SK-N-SH (cell line): ENCODE results near the gene KLHL17. TPM values are rescaled to one million over a fixed set of nuclear protein-coding genes. Genes with fewer than 3 reads are reported as not detected.
A peak's percentile ranks its signal among the peaks of the same experiment; 100 is the strongest.

Experiments
- CTCF ChIA-PET: fragments of 300-600, 350-600 bp; formaldehyde crosslinking; extraction: SDS; loops from one replicate; lab custom pipeline; 2021; lab: Yijun Ruan, JAX
- POLR2A ChIA-PET: fragments of 350-600 bp; sonication (Branson Sonifier 250); formaldehyde crosslinking; extraction: SDS; loops from one replicate; lab custom pipeline; 2020; ENCODE audit warnings: antibody characterized with exemption, inconsistent platforms; lab: Yijun Ruan, JAX
- DNase-seq: peaks from one replicate; pipeline ENCODE4 v3.0.0; 2012
- H2AFZ ChIP-seq: fragments of 200-600 bp; sonication (generic); 2 replicates; pipeline ENCODE4 v1.8.1; 2016; ENCODE audit warnings: antibody characterized with exemption, mild to moderate bottlenecking, low read depth
- H3F3A ChIP-seq: fragments of 200-600 bp; sonication (generic); replicated peaks from 2 replicates; pipeline ENCODE3; 2016; ENCODE audit warnings: antibody characterized with exemption, mild to moderate bottlenecking; ENCODE audit not compliant: insufficient read depth
- H3K27ac ChIP-seq, 2 experiments: fragments of 200-500 bp in 1 of 2; fragments of 200-600 bp in 1 of 2; sonication (Bioruptor generic) in 1 of 2; sonication (generic), shearing (Covaris generic) in 1 of 2; 2 replicates each; pipeline versions ENCODE4 v1.5.1 to v1.6.1; 2014 to 2016; ENCODE audit warnings: low read depth in 2 of 2, inconsistent platforms in 1 of 2, low read length in 1 of 2, mild to moderate bottlenecking in 1 of 2, mixed read lengths in 1 of 2
- H3K27me3 ChIP-seq: fragments of 200-600 bp; sonication (generic), shearing (Covaris generic); 2 replicates; pipeline ENCODE4 v1.6.1; 2016; ENCODE audit warnings: mixed run types; ENCODE audit not compliant: insufficient read depth
- H3K36me3 ChIP-seq, 2 experiments: fragments of 200-500 bp in 1 of 2; fragments of 200-600 bp in 1 of 2; sonication (Bioruptor generic) in 1 of 2; sonication (generic) in 1 of 2; replicated peaks in 1 of 2; 2 replicates each; pipeline versions ENCODE3 to v1.5.1; 2014 to 2016; ENCODE audit warnings: low read length in 1 of 2, mild to moderate bottlenecking in 1 of 2; ENCODE audit not compliant: insufficient read depth in 2 of 2, control insufficient read depth in 1 of 2
- H3K4me1 ChIP-seq, 2 experiments: fragments of 200-500 bp in 1 of 2; fragments of 200-600 bp in 1 of 2; sonication (Bioruptor generic) in 1 of 2; sonication (generic), shearing (Covaris generic) in 1 of 2; 2 replicates each; pipeline versions ENCODE4 v1.5.1 to v1.6.1; 2014 to 2016; ENCODE audit warnings: low read depth in 1 of 2, low read length in 1 of 2, mixed run types in 1 of 2; ENCODE audit not compliant: insufficient read depth in 2 of 2, control insufficient read depth in 1 of 2
- H3K4me2 ChIP-seq: fragments of 200-600 bp; sonication (generic), shearing (Covaris generic); 2 replicates; pipeline ENCODE4 v1.6.1; 2017; ENCODE audit warnings: mixed run types
- H3K4me3 ChIP-seq, 2 experiments: fragments of 200-500 bp in 1 of 2; fragments of 200-600 bp in 1 of 2; sonication (Bioruptor generic) in 1 of 2; sonication (generic), shearing (Covaris generic) in 1 of 2; 2 replicates each; pipeline versions ENCODE4 v1.5.1 to v1.8.1; 2014 to 2016; ENCODE audit warnings: low read depth in 2 of 2, inconsistent platforms in 1 of 2, low read length in 1 of 2, mild to moderate bottlenecking in 1 of 2, mixed read lengths in 1 of 2, moderate library complexity in 1 of 2
- H3K79me2 ChIP-seq: fragments of 200-600 bp; sonication (generic); 2 replicates; pipeline ENCODE4 v1.8.1; 2017; ENCODE audit warnings: mild to moderate bottlenecking; ENCODE audit not compliant: insufficient read depth
- H3K9ac ChIP-seq: fragments of 200-600 bp; sonication (generic); 2 replicates; pipeline ENCODE4 v1.6.1; 2017; ENCODE audit warnings: mixed run types
- H3K9me2 ChIP-seq: fragments of 200-600 bp; sonication (generic); 2 replicates; pipeline ENCODE4 v1.6.1; 2017; ENCODE audit warnings: mixed run types
- H3K9me3 ChIP-seq: fragments of 200-600 bp; sonication (generic); 2 replicates; pipeline ENCODE4 v1.6.1; 2017; ENCODE audit warnings: mixed run types, mild to moderate bottlenecking, moderate library complexity
- H4K20me1 ChIP-seq: fragments of 200-600 bp; sonication (generic); 2 replicates; pipeline ENCODE4 v1.6.1; 2017; ENCODE audit warnings: mild to moderate bottlenecking, mixed run types; ENCODE audit not compliant: insufficient read depth
- CHD2 ChIP-seq: fragments of 150-350 bp; IDR thresholded peaks from 2 replicates; pipeline ENCODE4 v1.6.1; 2018; ENCODE audit warnings: low read length; ENCODE audit not compliant: partially characterized antibody
- ELF1 ChIP-seq: IDR thresholded peaks from 2 replicates; pipeline ENCODE4 v1.4.0; 2012
- FOSL2 ChIP-seq: IDR thresholded peaks from 2 replicates; pipeline ENCODE4 v1.4.0; 2012; ENCODE audit warnings: low read depth, mild to moderate bottlenecking, moderate library complexity, borderline replicate concordance
- FOXJ3 ChIP-seq: sonication (generic); formaldehyde crosslinking; IDR thresholded peaks from 2 replicates; pipeline ENCODE4 v1.5.1; 2020; ENCODE audit warnings: mild to moderate bottlenecking, missing genetic modification reagents
- MXI1 ChIP-seq: IDR thresholded peaks from 2 replicates; pipeline ENCODE4 v1.6.1; 2012; ENCODE audit warnings: mild to moderate bottlenecking, low read depth, low read length, improper control_type of control experiment
- PBX3 ChIP-seq: IDR thresholded peaks from 2 replicates; pipeline ENCODE4; 2012
- RCOR1 ChIP-seq: fragments of 150-350 bp; IDR thresholded peaks from 2 replicates; pipeline ENCODE4 v1.6.1; 2017; ENCODE audit warnings: antibody characterized with exemption, low read length
- ZBTB33 ChIP-seq: IDR thresholded peaks from 2 replicates; pipeline ENCODE4 v1.4.0; 2012; ENCODE audit warnings: low read depth, borderline replicate concordance
- WGBS: methylation state at CpG from one replicate; pipeline ENCODE4 v1.1.6; 2017; ENCODE audit warnings: low lambda C conversion rate; 5-methylcytosine and 5-hydroxymethylcytosine counted together
- polyA plus RNA-seq, 3 experiments: library from polyadenylated mRNA; depleted of rRNA; stranded (reverse); fragments of >200 nt; gene quantifications; 2 replicates each; pipeline ENCODE4 v1.2.3, GENCODE V29; 2012
- TF ChIP-seq, protein P1 (sequence below): IDR thresholded peaks from 2 replicates; pipeline ENCODE4 v1.6.1; 2012; ENCODE audit warnings: mild to moderate bottlenecking, low read depth, low read length, moderate library complexity

KLHL17 gene
- polyA plus RNA-seq, 1 of the 3 experiments (the other 2 are of a cell fraction): 27.3 TPM

- no peaks in the 10 kb centered on the region for H3K36me3 ChIP-seq
- no peak overlapping the region for H3K9ac ChIP-seq
- H3K9me3 ChIP-seq: no peaks in the 10 kb centered on the region
- no peaks in the 10 kb centered on the region for H3K79me2 ChIP-seq
- 33% methylated on average over 3 of the region's 7 CpGs for WGBS
- H3K27me3 ChIP-seq: peaks cover 11% of the 10 kb centered on the region; the same call in 1 of the 2 replicates
- no peaks in the 10 kb centered on the region for H3F3A ChIP-seq
- H2AFZ ChIP-seq: no peak overlapping the region
- no peaks in the 10 kb centered on the region for H4K20me1 ChIP-seq
- no peaks in the 10 kb centered on the region for H3K9me2 ChIP-seq
- no peak overlapping the region for H3K4me2 ChIP-seq
- POLR2A ChIA-PET: interaction anchor here (0.7 to 1.6 kb wide), 4 partner anchors 10 to 170 kb away, joined by 3 to 5 read pairs (median 3); no protein-coding TSS in a partner anchor
- CTCF ChIA-PET: interaction anchor here (1.3 to 5.8 kb wide), 9 partner anchors 11 to 99 kb away, joined by 4 to 44 read pairs (median 23); partner anchors contain the start of genes ISG15 and NOC2L
- H3K4me3 ChIP-seq: peak overlapping the region in 1 of 2 experiments; percentile 0; a peak in 1 of 4 replicates
- TF ChIP-seq CHD2: peak; percentile 23
- TF ChIP-seq, protein P1, sequence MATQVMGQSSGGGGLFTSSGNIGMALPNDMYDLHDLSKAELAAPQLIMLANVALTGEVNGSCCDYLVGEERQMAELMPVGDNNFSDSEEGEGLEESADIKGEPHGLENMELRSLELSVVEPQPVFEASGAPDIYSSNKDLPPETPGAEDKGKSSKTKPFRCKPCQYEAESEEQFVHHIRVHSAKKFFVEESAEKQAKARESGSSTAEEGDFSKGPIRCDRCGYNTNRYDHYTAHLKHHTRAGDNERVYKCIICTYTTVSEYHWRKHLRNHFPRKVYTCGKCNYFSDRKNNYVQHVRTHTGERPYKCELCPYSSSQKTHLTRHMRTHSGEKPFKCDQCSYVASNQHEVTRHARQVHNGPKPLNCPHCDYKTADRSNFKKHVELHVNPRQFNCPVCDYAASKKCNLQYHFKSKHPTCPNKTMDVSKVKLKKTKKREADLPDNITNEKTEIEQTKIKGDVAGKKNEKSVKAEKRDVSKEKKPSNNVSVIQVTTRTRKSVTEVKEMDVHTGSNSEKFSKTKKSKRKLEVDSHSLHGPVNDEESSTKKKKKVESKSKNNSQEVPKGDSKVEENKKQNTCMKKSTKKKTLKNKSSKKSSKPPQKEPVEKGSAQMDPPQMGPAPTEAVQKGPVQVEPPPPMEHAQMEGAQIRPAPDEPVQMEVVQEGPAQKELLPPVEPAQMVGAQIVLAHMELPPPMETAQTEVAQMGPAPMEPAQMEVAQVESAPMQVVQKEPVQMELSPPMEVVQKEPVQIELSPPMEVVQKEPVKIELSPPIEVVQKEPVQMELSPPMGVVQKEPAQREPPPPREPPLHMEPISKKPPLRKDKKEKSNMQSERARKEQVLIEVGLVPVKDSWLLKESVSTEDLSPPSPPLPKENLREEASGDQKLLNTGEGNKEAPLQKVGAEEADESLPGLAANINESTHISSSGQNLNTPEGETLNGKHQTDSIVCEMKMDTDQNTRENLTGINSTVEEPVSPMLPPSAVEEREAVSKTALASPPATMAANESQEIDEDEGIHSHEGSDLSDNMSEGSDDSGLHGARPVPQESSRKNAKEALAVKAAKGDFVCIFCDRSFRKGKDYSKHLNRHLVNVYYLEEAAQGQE: no peak
- TF ChIP-seq RCOR1: no peak
- TF ChIP-seq PBX3: no peak
- no peak for TF ChIP-seq ZBTB33
- TF ChIP-seq FOXJ3: no peak
- no peak for TF ChIP-seq FOSL2
- TF ChIP-seq ELF1: no peak
- TF ChIP-seq MXI1: no peak
- peak overlapping the region in 1 of 2 experiments; percentile 98; a peak in 2 of 4 replicates for H3K27ac ChIP-seq
- DNase-seq: peak; percentile 54
- H3K4me1 ChIP-seq: peaks cover 0 to 43% of the 10 kb centered on the region in 2 experiments; a peak in 1 of 4 replicates
Measured at GRCh38 chr1:1004420-1004779, 44.0 kb downstream of the KLHL17 start.
